Suprapubic skin (tissue), 4 donors: ENCODE measurements around the gene TMX2.

Experiments used
- POLR2A ChIP-seq, 2 donors: fragments of 450-650 bp; IDR thresholded peaks; one replicate each; pipeline ENCODE4 v1.6.1; 2017; ENCODE audit warnings: antibody characterized with exemption in 2 of 2, mild to moderate bottlenecking in 2 of 2, moderate library complexity in 2 of 2
- POLR2AphosphoS5 ChIP-seq, 3 donors: sonication (generic); formaldehyde crosslinking; IDR thresholded peaks; one replicate each; pipeline ENCODE4 v1.6.1; 2017; ENCODE audit warnings: antibody characterized with exemption in 3 of 3
- TF ChIP-seq, protein P1 (sequence below), 2 donors: fragments of 200-600 bp in 1 of 2; fragments of 450-650 bp in 1 of 2; sonication (generic) in 1 of 2; IDR thresholded peaks; one replicate each; pipeline ENCODE4 v1.5.1; 2016 to 2019; ENCODE audit warnings: antibody characterized with exemption in 2 of 2, mild to moderate bottlenecking in 1 of 2, moderate library complexity in 1 of 2

DNA sequence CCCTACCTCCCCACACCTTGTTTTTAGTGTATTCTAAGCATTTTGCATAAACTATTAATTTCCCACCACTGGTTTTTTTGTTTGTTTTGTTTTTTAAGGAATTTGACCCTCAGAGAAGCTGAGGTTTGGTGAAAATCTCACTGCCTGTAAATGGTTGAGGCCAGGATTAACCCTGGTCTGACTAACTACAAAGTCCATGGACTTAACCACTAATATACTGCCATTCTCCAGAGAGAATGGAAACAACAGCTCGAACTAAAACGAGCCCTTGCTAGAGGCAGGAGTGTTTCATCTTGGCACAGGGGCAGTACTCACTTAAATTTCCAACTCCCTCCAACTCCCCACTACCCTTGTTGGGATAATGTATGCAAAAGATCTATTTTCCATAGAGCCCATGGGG, 52.2 kb downstream of the TMX2 start:
- TF ChIP-seq POLR2A (IDR thresholded peaks at IDR 0.05) (no peak), POLR2AphosphoS5 (IDR thresholded peaks at IDR 0.05) (no peak)
- TF ChIP-seq, protein P1, sequence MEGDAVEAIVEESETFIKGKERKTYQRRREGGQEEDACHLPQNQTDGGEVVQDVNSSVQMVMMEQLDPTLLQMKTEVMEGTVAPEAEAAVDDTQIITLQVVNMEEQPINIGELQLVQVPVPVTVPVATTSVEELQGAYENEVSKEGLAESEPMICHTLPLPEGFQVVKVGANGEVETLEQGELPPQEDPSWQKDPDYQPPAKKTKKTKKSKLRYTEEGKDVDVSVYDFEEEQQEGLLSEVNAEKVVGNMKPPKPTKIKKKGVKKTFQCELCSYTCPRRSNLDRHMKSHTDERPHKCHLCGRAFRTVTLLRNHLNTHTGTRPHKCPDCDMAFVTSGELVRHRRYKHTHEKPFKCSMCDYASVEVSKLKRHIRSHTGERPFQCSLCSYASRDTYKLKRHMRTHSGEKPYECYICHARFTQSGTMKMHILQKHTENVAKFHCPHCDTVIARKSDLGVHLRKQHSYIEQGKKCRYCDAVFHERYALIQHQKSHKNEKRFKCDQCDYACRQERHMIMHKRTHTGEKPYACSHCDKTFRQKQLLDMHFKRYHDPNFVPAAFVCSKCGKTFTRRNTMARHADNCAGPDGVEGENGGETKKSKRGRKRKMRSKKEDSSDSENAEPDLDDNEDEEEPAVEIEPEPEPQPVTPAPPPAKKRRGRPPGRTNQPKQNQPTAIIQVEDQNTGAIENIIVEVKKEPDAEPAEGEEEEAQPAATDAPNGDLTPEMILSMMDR (IDR thresholded peaks at IDR 0.05), result no peak
